Cardiac fibroblast (primary cell): Measurements from ENCODE around the gene SHISA6.

Experiments
- DNase-seq, 2 donors: peaks; one replicate each; pipeline versions ENCODE4 v3.0.0 to v3.0.0-alpha.2; 2010; ENCODE audit warnings: low read depth in 2 of 2
- H3K4me3 ChIP-seq, 2 donors: replicated peaks in 1 of 2; 1 replicate in 1 of 2; 2 replicates in 1 of 2; pipeline ENCODE4 v1.5.1; 2011; ENCODE audit warnings: low read depth in 2 of 2, low read length in 2 of 2, mild to moderate bottlenecking in 2 of 2, moderate library complexity in 1 of 2
- CTCF ChIP-seq: IDR thresholded peaks from one replicate; pipeline ENCODE4 v1.5.1; 2011; ENCODE audit warnings: low read depth, mild to moderate bottlenecking, low read length, inconsistent platforms

The SHISA6 gene

GRCh38 chr17:11221196-11221595 lies 19.8 kb upstream of the SHISA6 start:
- no peak for DNase-seq
- TF ChIP-seq CTCF: no peak
- H3K4me3 ChIP-seq: no peak overlapping the region

- TF ChIP-seq CTCF: no peak
- no peak for DNase-seq
- H3K4me3 ChIP-seq: no peak overlapping the region
Observed at GRCh38 chr17:11221721-11222120, 19.3 kb upstream of the SHISA6 start.

- no peak for DNase-seq
- TF ChIP-seq CTCF: no peak
- H3K4me3 ChIP-seq: no peak overlapping the region
Observed at GRCh38 chr17:11238705-11239104, 2.3 kb upstream of the SHISA6 start.

- no peak for DNase-seq
- no peak for TF ChIP-seq CTCF
- H3K4me3 ChIP-seq: no peak overlapping the region
Observed at GRCh38 chr17:11239379-11239970, 1.5 kb upstream of the SHISA6 start.

- TF ChIP-seq CTCF: no peak
- no peak overlapping the region for H3K4me3 ChIP-seq
- no peak for DNase-seq
Observed at GRCh38 chr17:11240041-11240840, 772 bp upstream of the SHISA6 start.

- no peak for TF ChIP-seq CTCF
- H3K4me3 ChIP-seq: no peak overlapping the region
- no peak for DNase-seq
Observed at GRCh38 chr17:11241611-11242226, 706 bp downstream of the SHISA6 start.
